Limb (tissue), 2 donors: ENCODE results near the gene RCC1.
A peak's percentile ranks its signal among the peaks of the same experiment; 100 is the strongest.
"Not testable (repeated sequence)": the region's sequence is repeated elsewhere in the genome, so short reads cannot be mapped to it uniquely, and the experiment has no call there.

ENCODE experiments used
- DNase-seq, 2 donors: peaks; one replicate each; pipeline ENCODE4 v3.0.0-alpha.2; 2016; ENCODE audit errors: extremely low spot score in 2 of 2

RCC1 gene, protein sequence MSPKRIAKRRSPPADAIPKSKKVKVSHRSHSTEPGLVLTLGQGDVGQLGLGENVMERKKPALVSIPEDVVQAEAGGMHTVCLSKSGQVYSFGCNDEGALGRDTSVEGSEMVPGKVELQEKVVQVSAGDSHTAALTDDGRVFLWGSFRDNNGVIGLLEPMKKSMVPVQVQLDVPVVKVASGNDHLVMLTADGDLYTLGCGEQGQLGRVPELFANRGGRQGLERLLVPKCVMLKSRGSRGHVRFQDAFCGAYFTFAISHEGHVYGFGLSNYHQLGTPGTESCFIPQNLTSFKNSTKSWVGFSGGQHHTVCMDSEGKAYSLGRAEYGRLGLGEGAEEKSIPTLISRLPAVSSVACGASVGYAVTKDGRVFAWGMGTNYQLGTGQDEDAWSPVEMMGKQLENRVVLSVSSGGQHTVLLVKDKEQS

DNA sequence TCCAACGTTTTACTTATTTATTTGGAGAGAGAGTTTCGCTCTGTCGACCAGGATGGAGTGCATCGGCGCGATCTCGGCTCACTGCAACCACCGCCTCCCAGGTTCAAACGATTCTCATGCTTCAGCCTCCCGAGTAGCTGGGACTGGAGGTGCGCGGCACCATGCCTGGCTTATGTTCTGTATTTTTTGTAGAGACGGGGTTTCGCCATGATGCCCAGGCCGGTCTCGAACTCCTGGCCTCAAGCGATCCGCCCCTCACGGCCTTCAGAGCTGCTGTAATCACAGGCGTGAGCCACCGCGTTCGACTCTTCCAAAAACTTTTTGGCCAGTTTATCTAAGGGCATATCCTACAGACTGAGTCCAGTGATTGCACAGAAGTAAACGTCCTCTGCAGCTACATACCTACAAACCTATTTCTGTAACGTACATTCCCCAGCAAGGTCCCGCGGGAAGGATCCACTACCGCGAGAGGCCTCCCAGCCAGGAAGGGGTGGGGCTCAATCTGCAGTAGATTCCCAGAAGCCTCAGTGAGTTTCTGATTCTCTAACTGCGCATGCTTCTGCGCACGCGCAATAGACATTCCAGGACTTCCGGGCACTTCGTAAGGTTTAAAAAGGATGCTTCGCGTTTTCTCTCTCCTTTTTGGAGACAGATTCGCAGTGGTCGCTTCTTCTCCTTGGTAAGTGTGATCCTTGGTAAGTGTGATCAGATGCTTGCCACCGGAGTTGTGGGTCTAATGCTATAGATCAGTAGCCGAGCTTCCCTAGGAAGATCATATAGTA lies at the start of gene RCC1:
Gene RCC1, plus strand, starts transcription at position 638 of the 782 bp plus-strand sequence. CDS start 23,824 bp downstream, outside the sequence.
- peak; percentile 97 to 98 for DNase-seq

DNA sequence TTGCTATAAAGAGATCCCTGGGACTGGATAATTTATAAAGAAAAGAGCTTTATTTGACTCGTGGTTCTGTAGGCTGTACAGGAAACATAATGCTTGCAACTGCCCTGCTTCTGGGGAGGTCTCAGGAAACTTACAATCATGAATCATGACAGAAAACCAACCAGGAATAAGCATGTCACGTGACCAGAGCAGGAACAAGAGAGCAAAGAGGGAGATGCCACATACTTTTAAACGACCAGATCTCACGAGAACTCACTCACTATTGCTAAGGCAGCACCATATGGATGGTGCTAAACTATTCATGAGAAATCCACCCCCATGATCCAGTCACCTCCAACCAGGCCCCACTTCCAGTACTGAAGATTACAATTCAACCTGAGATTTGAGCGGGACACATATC lies 49.8 kb upstream of the RCC1 start:
- DNase-seq: no peak

DNA sequence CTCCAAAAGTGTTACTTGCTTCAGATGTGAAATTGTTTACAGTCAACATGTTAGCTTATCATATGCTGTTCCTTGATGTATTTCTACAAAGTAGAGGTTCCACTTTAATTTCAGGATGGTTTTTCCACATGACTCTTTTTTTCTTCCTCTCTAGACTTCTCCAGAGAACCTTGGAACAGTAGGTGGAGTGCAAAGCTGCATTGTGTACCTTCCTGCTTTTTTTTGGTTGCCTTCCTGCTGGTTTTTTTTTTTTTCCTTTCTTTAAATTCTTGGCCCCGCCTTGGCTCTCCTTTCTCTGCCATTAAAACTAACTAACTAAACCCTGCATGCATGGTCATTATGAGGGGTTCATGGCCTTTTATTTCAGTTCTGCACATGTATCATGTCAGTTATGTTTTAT lies 48.2 kb upstream of the RCC1 start:
- no peak for DNase-seq

DNA sequence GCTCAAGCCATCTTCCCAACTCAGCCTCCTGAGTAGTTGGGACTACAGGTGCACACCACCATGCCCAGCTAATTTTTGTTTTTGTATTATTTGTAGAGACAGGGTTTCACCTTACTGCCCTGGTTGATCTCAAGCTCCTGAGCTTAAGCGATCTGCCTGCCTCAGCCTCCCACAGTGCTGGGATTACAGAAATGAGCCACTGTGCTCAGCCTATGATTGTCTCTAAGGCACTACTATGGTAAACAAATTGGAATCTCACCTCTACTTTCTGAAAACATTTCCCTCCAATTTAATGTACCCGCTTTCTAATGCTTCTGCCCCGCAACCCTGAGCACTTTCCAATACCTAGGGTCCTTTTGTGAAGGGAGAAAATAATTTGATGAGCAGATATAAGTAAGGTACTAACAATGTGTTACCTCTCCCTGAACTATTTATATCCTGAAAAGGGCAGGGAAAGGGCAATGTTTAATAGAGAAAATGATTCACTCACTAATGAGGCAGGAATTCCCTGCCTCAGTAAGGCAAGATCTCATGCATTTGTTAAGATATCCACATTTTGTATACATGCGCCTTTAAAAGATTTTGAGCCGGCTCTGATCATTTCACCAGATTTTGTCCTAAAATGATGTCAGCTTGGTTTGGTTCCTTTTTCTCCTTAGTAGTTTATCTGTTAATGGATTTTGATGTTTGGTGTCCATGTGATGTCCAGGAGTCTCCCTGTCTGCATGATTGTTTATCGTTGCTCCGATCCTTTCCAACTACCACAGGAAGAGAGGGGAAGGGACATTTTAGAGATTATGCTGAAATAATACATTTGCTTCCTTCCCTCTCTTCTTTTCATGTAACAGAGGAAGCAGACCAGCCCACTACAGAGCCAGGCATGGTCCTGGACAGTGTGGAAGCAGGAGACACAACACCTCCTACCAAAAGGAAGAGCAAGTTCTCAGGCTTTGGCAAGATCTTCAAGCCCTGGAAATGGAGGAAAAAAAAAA lies 47.3 kb upstream of the RCC1 start:
- no peak for DNase-seq

DNA sequence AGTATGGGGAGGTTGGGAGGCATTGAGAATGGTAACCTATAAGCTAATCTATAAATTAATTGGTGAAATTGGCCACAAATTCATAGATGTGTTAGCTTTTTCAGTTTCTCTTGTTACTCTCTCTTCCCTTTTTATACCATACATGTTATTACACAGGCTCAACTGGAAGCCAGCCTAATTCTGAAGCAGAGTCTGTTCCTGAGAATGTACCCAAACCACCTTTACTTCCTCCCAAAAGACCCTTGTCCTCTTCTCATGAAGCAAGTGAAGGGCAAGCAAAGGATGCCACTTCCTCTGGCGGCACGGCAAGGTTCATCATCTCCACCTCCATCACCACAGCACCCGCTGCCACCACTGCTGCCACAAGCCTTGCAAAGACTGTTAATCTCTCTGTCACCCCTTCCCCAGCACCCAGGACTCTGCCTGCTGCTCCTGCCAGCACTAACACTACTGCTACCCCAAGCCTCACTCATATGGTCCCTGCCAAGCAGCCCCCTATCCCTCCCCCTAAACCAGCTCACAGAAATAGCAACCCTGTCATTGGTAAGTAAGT lies 39.5 kb upstream of the RCC1 start:
- DNase-seq: no peak

DNA sequence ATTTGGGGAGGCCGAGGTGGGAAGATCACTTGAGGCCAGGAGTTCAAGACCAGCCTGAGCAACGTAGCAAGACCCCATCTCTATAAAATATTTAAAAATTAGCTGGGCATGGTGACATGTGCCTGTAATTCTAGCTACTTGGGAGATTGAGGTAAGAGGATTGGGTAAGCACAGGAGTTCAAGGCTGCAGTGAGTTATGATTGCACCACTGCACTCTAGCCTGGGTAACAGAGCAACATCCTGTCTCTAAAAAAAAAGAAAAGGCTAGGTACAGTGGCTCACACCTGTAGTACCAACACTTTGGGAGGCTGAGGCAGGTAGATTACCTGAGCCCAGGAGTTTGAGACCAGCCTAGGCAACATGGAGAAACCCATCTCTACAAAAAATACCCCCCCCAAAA lies 35.7 kb upstream of the RCC1 start:
- DNase-seq: no peak

DNA sequence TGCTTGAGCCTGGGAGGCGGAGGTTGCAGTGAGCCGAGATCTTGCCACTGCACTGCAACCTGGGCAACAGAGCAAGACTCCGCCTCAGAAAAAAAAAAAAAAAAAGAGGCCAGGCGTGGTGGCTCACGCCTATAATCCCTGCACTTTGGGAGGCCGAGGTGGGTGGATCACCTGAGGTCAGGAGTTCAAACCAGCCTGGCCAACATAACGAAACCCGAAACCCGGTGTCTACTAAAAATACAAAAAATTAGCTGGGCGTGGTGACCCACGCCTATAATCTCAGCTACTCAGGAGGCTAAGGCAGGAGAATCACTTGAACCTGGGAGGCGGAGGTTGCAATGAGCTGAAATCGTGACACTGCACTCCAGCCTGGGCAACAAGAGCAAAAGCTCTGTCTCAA lies 26.3 kb upstream of the RCC1 start:
- DNase-seq: not testable (repeated sequence)

DNA sequence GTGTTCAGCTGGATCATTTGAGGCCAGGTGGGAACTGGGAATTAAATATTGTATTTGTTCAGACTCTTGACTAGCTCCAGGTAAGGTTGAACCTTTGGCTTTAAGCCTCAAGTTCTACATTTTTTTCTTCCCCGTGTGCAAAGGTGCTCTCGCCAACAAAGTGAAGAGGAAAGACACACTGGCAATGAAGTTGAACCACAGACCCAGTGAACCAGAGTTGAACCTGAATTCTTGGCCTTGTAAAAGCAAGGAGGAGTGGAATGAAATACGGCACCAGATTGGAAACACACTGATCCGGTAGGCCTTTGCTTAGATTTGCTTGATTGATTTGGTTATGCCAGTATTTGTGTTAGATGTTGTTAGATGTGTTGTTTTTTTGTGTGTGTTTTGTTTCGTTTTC lies 25.5 kb upstream of the RCC1 start:
- no peak for DNase-seq

DNA sequence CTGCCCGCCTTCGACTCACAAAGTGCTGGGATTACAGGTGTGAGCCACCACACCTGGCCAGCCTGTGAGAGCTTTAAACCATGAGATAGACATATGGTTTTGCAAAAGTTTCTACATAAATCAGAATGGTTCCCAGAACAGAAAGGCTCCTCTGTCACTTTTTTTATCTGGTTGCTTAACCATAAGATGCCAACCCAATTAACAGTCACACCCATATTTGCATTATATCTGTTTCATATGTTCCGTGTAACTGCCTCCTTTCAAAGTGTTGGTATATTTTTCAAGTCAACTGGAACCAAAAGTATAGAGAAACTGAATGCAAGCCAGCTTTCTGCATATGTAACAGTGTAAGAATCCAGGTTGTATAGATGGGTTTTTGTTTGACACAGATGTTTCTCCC lies 23.7 kb upstream of the RCC1 start:
- DNase-seq: no peak

DNA sequence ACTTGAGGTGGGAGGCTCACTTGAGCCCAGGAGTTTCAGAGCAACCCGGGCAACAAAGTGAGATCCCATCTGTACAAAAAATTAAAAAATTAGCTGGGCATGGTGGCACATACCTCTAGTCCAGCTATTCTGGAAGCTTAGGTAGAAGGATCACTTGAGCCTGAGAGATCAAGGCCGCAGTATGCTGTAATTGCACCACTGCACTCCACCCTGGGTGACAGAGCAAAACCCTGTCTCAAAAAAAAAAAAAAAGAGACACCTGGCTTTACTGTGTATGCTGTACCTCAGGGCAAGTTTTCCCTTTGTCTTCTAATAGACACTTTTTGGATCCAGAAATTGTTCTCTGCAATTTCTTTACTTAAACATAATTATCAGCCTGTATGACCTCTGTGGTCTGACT lies 23.1 kb upstream of the RCC1 start:
- no peak for DNase-seq

DNA sequence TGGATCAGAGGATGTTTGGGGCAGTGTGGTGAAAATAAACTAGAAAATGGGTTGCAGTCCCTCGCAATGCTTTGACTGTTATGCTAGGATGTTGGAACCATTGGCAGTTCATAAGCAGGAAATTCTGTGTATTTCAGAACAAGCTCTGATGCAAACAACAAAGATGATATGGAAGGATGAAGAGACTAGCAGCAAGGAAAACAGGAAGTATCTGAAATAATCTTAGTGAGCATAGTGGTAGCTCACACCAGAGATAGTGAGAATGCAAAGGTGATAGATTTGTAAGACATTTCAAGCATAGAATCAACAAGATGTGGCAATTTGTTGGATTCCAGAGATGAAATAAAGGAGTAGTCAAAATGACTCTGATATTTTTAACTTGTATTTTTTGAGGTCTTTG lies 11.1 kb upstream of the RCC1 start:
- no peak for DNase-seq

DNA sequence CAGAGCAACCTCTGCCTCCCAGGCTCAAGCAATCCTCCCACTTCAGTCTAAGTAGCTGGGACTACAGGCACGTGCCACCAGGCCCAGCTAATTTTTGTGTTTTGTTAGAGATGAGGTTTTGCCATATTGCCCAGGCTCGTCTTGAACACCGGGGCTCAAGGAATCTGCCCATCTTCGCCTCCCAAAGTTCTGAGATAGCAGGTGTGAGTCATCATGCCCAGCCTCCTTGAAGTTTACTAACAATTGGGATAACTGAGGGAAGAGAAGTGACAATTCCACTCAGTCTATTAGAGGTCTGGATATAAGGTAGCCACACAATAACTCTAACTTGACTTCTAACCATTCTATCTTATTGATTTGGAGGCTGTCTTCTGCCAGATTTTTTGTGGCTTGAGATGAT lies 6.3 kb upstream of the RCC1 start:
- no peak for DNase-seq

DNA sequence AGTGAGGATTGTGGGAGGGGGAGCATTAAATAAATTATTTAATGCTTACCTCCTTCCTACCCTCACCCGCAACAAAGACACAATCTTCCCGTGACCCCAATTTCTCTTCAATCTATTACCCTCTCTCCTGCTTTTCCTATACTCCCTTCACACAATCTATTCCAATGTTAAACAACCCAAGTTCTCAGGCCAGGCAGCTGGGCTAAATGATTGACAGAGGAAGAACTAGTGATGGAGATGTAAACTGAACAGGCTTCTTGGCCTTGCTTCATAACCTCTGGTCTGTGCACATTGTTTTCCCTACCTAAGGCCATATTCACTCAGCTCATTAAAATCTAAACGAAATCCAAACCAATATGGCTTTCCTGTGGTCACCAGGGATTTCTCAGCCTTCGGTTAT lies 3.9 kb upstream of the RCC1 start:
- no peak for DNase-seq

DNA sequence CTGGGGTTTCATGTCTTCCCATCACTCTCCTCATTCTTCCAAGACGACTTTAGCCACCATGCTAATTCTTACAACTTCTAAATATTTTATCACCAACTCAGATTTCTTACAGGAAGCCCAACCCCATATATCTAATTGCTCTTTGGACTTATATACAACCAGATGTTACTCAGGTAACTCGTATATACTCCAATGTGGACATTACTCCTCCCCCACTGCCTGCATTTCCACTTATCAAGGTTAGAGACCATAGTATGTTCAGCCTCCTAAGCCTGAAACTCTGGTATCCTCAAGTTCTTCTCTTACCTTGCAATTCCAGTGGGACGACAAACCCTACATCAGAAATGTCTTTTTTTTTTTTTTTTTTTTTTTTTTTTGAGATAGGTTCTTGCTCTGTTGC lies 2.7 kb upstream of the RCC1 start:
- no peak for DNase-seq

DNA sequence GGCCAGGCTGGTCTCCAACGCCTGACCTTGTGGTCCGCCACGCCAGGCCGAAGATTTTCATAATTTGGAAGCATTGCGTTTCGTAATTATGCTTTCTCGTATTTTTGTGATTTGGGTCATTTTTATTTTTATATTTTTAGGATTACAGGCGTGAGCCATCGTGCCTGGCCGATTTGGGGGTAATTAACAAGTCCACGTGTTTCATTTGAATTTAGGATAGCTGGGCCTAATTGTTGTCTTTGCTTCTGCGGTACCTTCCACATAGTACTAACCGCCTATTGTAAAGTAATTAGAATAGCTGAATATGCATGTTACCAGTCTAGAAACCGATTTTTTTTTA lies 1.0 kb downstream of the RCC1 start:
- DNase-seq: no peak

DNA sequence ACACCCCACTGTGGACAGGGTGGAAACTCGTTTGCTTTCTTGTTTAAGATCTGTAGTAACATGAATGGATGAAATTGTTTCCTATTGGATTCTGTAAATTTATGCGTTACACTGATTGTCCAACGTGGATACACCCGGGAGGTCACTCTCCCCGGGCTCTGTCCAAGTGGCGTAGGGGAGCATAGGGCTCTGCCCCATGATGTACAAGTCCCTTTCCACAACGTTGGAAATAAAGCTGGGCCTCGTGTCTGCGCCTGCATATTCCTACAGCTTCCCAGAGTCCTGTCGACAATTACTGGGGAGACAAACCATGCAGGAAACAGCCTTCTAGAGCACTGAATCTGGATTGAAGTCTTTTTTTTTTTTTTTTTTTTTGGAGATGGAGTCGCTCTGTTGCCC lies 1.4 kb downstream of the RCC1 start:
- DNase-seq: no peak

DNA sequence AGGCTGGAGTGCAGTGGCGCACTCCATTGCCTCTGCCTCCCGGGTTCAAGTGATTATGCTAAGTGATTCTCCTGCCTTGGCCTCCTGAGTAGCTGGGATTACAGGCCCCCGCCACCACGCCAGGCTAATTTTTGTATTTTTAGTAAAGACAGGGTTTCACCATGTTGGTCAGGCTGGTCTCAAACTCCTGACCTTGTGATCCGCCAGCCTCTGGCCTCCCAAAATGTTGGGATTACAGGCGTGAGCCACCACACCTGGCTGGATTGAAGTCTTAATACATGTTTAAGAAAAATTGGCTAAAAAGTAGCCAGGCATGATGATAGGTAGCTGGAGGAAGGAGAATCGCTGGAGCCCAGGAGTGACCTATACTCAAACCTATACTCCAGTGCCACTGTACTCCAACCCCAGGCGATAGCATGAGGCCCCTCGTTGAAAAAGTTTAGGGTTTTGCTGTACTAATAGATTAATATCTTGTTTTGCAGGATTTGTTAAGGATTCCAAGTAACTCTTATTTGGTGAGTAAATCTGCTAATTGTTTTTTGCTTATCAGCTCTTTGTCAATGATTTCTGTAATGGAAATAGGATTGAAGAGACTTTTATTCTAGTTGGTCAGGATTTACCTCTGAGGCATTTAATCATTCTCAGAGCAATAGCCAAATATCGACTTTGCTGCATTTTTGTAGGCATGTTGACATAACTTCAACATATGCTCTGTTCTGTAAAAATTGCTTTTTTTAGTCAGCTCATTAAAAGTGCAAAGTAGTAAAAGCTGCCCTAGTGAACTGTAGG lies 2.0 kb downstream of the RCC1 start:
- no peak for DNase-seq

DNA sequence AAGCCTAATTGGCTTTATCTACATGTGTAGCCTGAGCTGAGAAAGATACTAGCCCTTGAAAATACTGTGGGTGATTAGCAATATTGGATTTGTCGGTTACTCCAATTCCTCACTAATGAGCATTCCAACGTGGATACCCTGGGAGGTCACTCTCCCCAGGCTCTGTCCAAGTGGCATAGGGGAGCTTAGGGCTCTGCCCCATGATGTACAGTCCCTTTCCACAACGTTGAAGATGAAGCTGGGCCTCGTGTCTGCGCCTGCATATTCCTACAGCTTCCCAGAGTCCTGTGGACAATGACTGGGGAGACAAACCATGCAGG lies 2.6 kb downstream of the RCC1 start:
- DNase-seq: no peak

DNA sequence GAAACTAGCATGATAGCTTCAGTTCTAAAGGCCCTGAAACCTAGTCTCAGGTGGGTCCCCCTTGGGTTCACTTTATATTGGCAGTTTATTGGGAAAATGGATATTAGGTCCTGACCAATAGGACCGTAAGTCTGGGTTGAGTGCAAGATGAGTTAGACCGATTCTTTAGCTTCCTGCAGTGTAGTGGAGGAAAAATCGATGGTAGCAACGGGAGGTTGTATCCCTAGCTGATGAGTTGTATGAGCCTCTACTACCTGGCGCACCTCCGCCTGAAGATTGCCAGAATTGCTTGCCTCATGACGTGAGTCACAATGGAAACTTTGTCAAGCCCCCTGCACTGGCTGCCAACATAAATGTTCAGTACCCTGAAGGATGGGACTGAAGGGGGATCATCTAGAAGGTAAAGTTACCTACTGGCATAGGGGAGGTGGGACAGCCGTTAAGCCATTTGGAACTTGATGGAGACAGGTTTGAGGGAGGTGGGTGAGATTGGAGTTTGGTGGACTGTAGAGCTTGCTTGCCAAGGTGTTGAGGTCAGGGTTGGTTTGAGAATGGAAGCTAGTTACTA lies 3.9 kb downstream of the RCC1 start:
- DNase-seq: no peak

DNA sequence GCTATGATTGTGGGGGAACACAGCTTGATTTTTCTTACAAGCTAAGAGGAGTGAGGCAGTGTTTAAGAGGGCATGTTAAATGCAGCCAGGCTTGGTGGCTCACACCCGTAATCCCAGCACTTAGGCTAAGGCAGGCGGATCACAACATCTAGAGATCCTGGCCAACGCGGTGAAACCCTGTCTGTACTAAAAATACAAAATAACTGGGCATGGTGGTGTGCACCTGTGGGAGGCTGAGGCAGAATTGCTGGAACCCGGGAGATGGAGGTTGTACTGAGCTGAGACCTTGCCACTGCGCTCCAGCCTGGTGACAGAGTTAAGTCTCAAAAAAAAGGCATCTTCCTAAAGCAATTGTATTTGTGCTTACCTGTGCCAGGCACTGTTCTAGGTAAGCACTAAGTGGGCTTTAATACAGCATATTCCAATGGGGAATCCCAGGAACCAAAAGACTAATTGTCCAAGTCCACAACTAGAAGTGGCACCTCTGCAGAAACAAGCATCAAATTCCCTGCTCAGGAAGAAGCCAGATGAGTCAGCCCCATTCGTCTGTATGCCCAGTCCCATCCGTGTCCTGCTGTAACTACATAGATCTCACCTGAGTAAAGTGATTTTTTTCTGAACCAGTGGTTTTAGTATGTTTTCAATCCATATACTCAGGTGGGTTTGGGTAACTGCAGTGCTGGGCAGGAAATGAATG lies 4.6 kb downstream of the RCC1 start:
- DNase-seq: no peak
